Measurements from ENCODE around the gene MXRA7.

Gene MXRA7

DNA sequence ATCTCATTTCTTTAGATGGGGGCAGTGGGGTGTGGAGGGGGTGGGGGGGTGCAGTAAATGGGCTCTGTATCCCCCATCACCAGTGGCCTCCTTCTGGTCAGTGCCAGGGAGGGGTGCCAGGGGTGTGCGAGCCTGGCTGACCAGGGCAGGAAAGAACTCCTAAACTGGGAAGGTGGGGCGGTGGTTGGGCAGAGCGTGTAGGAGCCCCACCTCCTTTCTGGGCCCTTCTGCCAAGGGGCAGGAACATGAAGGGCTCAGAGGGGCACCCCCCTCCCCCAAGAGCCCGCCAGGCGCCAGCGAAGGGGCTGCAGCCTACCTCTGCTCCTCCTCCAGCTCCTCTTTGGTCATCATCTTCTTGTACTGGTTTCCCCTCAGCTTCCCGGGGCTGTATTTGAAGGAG, 26.0 kb downstream of the MXRA7 start:
- in situ Hi-C loops (cut with MboI; ENCODE audit: low pct_unique_long_range_greater_than_20kb, low sequenced_read_pairs, unreplicated experiment), result loop anchor here (10.0 kb wide), 1 partner anchor 160 kb away; no protein-coding TSS in a partner anchor
- no peak for DNase-seq (ENCODE audit: low spot score)
- TF ChIP-seq, protein P1, sequence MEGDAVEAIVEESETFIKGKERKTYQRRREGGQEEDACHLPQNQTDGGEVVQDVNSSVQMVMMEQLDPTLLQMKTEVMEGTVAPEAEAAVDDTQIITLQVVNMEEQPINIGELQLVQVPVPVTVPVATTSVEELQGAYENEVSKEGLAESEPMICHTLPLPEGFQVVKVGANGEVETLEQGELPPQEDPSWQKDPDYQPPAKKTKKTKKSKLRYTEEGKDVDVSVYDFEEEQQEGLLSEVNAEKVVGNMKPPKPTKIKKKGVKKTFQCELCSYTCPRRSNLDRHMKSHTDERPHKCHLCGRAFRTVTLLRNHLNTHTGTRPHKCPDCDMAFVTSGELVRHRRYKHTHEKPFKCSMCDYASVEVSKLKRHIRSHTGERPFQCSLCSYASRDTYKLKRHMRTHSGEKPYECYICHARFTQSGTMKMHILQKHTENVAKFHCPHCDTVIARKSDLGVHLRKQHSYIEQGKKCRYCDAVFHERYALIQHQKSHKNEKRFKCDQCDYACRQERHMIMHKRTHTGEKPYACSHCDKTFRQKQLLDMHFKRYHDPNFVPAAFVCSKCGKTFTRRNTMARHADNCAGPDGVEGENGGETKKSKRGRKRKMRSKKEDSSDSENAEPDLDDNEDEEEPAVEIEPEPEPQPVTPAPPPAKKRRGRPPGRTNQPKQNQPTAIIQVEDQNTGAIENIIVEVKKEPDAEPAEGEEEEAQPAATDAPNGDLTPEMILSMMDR (IDR thresholded peaks at IDR 0.05; ENCODE audit: extremely low read depth, insufficient read depth, missing control alignments), result no peak

DNA sequence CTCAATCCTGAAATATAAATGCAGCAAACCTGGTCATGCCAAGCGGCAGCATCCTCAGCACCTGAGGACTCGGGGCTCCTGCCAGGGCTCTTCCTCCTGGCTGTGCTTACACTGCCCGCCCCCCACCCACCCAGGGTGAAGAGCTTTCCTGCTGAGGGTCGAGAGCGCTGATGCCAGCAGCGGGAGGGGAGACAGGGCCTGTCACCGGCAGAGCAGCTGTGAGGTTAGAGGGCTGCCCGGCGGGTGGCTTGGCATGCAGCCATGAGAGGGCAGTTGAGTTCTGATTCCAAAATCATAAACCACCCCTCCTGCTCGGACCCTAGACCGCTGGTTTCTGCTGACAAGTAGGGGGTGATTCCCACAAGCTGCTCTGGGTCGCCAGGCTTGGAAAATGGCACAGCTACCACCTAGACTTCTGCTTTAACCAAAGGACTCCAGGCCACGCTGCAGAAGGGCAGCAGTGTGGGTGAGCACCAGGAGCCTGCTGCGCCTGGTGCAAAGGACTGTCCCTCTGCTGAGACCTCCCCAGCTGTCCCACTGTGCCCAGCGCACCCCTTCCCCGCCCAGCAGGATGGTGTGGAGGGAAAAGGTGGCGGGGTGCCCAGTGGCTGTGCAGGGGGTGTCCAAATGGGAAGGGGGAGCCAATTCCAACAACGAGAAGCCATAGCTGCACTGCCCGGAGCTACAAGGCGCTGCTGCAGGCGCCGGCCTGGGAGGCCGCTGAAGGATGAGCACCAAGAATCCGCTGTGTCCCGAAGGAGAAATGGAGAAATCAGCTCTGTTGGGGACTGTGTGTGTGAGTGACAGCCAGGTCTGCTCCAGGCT, 26.6 kb downstream of the MXRA7 start:
- TF ChIP-seq, protein P1 (IDR thresholded peaks at IDR 0.05; ENCODE audit: extremely low read depth, insufficient read depth, missing control alignments), result no peak
- in situ Hi-C loops (cut with MboI; ENCODE audit: low pct_unique_long_range_greater_than_20kb, low sequenced_read_pairs, unreplicated experiment), result loop anchor here (10.0 kb wide), 1 partner anchor 159 kb away; no protein-coding TSS in a partner anchor
- DNase-seq (ENCODE audit: low spot score), result no peak

DNA sequence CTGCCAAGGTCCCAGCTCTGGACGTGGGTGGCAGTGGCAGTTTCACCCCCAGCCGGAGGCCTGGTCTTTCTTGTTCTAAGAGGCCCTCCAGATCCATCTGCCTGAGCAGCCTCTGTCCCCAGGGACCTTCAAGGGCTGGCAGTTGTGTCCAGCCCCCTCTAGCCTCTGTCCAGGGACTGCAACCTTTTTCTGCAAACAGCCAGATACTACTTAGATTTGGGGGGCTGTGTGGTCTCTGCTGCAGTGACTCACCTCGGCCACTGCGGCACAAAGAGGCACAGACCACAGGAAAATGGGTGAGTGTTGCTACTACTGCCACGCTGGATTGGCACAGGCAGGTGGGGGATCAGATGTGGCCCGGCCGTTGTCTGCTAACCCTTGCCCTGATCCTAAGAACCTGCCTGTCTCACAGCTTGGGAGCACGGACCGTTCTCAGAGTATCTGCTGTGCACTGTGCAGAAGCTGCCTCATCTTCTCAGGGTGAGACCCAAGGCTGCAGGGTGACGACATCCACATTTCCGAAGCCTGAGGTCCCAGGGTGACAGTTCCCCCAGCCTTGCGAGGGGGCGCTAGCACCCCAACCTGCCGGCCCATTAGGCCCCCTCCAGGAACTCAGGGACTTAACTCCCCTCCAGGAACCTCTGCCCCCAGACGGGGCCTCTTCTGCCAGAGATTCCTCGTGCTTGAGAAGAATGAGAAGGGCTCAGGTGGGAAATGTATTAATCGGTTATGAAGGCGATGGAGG, 27.6 kb downstream of the MXRA7 start:
- TF ChIP-seq, protein P1 (IDR thresholded peaks at IDR 0.05; ENCODE audit: extremely low read depth, insufficient read depth, missing control alignments), result no peak
- no peak for DNase-seq (ENCODE audit: low spot score)
- in situ Hi-C loops (cut with MboI; ENCODE audit: low pct_unique_long_range_greater_than_20kb, low sequenced_read_pairs, unreplicated experiment), result loop anchor here (10.0 kb wide), 1 partner anchor 158 kb away; no protein-coding TSS in a partner anchor

DNA sequence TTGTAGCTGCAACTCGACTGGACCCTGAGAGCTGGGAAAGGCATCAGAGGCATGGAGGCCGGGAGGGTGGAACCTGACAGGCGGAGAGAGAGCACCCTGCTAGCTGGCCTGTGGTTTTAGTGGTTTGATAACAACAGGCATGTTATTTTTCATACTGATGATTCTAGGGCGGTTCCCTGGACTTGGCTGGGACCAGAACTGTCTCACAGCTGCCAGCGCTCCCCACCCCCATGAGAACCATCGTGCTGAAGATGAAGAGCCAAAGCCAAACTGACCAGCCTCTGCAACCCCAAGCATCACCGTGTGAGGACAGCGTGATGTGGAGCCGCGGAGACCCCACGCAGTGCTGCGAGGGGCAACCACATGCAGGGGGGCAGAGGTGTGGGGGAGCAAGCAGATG, 28.5 kb downstream of the MXRA7 start:
- in situ Hi-C loops (cut with MboI; ENCODE audit: low pct_unique_long_range_greater_than_20kb, low sequenced_read_pairs, unreplicated experiment), result loop anchor here (10.0 kb wide), 1 partner anchor 157 kb away; no protein-coding TSS in a partner anchor
- TF ChIP-seq, protein P1 (IDR thresholded peaks at IDR 0.05; ENCODE audit: extremely low read depth, insufficient read depth, missing control alignments), result no peak
- no peak for DNase-seq (ENCODE audit: low spot score)

DNA sequence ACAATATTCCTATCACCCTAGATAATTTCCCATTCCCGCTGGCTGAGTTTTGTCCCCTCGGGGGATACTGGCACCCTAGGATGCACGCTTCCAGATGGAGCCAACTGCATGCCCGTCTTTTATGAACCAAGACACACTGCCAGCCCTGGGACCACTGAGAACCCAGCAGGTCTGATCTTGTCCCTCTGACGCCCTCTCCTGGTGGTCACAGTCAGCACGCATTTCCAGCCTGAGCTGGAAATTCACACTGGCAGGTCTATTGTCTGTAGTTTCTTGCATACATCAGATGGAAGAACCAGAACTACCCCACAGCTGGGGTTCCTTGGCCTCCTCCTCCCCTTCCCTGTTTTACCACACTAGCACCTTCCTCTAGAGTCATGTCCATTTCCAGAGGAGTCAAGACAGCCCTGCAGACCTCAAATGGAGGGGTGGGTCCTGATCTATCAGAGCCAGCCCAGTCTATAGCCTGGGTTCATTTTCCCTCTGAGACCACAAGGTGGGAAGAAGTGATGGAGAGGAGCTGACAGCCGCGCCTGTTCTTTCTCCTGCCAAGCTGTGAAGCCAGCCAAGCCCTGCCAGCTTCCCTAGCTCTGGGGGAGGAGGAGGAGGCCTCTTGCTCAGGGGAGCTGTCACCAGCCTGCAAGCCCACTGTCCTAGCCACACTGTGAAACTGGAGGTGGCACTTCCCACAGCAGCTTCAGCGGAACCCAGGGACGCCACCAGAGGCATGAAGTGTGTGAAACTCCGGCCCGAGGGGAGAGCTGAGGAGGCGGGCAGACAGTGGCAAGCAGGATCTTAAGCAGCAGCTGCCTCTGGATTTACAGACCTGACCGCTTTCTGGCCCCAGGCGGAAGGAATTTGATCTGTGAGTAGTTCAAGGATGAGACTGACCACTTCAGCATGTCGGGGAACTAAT, 29.3 kb downstream of the MXRA7 start:
- TF ChIP-seq, protein P1 (IDR thresholded peaks at IDR 0.05; ENCODE audit: extremely low read depth, insufficient read depth, missing control alignments), result peak; percentile 88
- peak; percentile 79 for DNase-seq (ENCODE audit: low spot score)
- in situ Hi-C loops (cut with MboI; ENCODE audit: low pct_unique_long_range_greater_than_20kb, low sequenced_read_pairs, unreplicated experiment), result loop anchor here (10.0 kb wide), 1 partner anchor 157 kb away; no protein-coding TSS in a partner anchor

DNA sequence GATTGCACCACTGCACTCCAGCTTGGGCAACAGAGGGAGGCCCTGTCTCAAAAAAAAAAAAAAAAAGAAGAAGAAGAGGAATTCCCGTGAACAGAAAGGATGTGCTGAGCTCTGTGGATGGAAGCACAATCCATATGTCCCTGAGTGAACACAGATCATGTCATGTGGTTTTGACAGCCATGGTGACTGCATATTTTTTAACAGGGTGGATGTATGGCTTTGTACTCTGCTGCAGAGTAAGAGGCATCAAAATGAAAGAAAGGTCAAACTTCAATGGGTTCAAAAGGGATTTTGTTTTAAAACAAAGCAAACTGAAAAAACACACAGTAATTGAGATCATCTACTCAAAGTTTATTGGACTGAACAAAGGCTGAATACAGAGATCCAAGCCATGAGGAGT, 31.5 kb downstream of the MXRA7 start:
- no peak for DNase-seq (ENCODE audit: low spot score)
- TF ChIP-seq, protein P1 (IDR thresholded peaks at IDR 0.05; ENCODE audit: extremely low read depth, insufficient read depth, missing control alignments), result no peak

More for the DNA sequence above, 31.5 kb downstream of the MXRA7 start:
- in situ Hi-C loops (cut with MboI; ENCODE audit: low pct_unique_long_range_greater_than_20kb, low sequenced_read_pairs, unreplicated experiment), result no loop called here

Data from GM13977 (cell line).